Melanocyte of skin (primary cell): ENCODE measurements around the gene JDP2. TPM values are rescaled to one million over a fixed set of nuclear protein-coding genes. Genes with fewer than 3 reads are reported as not detected.

Source experiments
- total RNA-seq, 2 donors: library from RNA; depleted of rRNA; stranded (reverse); fragments of >200 nt; gene quantifications; 2 replicates each; pipeline ENCODE4 v1.2.3, GENCODE V29; 2012

JDP2 gene
- total RNA-seq = 1 to 10 TPM; 3.3 to 4.5 TPM

GRCh38 chr14:75427482-75428229 lies at the start of gene JDP2:
JDP2 (plus strand) TSS chr14:75428022; CDS start chr14:75437921, 9,899 bp downstream.

GRCh38 chr14:75522224-75522982 lies 94.6 kb downstream of the JDP2 start, which contains the start of gene BATF:
BATF (plus strand) TSS chr14:75522469; CDS start chr14:75522683, 214 bp downstream.

Other genes starting within 250 kb of the JDP2 start
- 10 to 100 TPM; 12.7 to 68.3 TPM for gene FOS, start 149.2 kb upstream of the JDP2 start, total RNA-seq
- gene BATF, start 94.4 kb downstream of the JDP2 start, total RNA-seq = 1 to 10 TPM; 6.5 to 7.0 TPM
- 1 to 10 TPM; 2.3 to 2.8 TPM for gene FLVCR2, start 150.6 kb downstream of the JDP2 start, total RNA-seq
- gene ERG28, start 232.9 kb downstream of the JDP2 start, total RNA-seq = 10 to 100 TPM; 17.0 to 18.2 TPM
- gene TTLL5, start 233.2 kb downstream of the JDP2 start, total RNA-seq = 10 to 100 TPM; 24.8 to 33.3 TPM